Coronary artery (tissue), 2 donors: ENCODE measurements around the gene STX18.
"Not testable (repeated sequence)": the region's sequence is repeated elsewhere in the genome, so short reads cannot be mapped to it uniquely, and the experiment has no call there.

Experiments used
- DNase-seq: peaks from one replicate; pipeline ENCODE4 v3.0.0-alpha.2; 2017; ENCODE audit warnings: low spot score
- H3K27ac ChIP-seq, 2 donors: fragments of 200-600 bp; sonication (generic); one replicate each; pipeline ENCODE4 v1.5.1; 2016 to 2019
- H3K4me3 ChIP-seq: fragments of 200-600 bp; sonication (generic); 2 replicates; pipeline ENCODE4 v1.5.1; 2016; ENCODE audit warnings: mild to moderate bottlenecking, moderate library complexity
- TF ChIP-seq, protein P1 (sequence below): fragments of 200-600 bp; sonication (generic); IDR thresholded peaks from one replicate; pipeline ENCODE4 v1.5.1; 2019; ENCODE audit warnings: antibody characterized with exemption

Gene STX18

DNA sequence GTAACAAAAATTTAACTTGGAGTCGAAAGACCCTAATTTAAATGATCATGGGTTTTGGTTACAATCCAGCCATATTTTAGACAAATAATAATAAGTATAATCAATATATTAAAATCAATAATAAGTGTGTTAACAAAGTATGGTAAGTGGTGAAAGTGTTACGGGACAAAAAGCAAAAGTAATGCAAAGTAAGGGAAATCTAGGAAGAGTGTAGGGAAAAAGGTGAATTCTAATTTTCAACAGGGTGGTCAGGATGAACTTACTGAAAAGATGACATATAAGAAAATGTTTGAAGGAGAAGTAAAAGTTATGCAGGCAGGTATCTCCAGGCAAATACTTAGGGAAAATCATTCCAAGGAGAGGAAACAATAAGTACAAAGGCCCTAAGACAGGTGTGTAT, 32.3 kb downstream of the STX18 start:
- no peak for DNase-seq
- Histone ChIP-seq H3K27ac (no peak overlapping the region), H3K4me3 (no peak overlapping the region)
- TF ChIP-seq, protein P1, sequence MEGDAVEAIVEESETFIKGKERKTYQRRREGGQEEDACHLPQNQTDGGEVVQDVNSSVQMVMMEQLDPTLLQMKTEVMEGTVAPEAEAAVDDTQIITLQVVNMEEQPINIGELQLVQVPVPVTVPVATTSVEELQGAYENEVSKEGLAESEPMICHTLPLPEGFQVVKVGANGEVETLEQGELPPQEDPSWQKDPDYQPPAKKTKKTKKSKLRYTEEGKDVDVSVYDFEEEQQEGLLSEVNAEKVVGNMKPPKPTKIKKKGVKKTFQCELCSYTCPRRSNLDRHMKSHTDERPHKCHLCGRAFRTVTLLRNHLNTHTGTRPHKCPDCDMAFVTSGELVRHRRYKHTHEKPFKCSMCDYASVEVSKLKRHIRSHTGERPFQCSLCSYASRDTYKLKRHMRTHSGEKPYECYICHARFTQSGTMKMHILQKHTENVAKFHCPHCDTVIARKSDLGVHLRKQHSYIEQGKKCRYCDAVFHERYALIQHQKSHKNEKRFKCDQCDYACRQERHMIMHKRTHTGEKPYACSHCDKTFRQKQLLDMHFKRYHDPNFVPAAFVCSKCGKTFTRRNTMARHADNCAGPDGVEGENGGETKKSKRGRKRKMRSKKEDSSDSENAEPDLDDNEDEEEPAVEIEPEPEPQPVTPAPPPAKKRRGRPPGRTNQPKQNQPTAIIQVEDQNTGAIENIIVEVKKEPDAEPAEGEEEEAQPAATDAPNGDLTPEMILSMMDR, result no peak

DNA sequence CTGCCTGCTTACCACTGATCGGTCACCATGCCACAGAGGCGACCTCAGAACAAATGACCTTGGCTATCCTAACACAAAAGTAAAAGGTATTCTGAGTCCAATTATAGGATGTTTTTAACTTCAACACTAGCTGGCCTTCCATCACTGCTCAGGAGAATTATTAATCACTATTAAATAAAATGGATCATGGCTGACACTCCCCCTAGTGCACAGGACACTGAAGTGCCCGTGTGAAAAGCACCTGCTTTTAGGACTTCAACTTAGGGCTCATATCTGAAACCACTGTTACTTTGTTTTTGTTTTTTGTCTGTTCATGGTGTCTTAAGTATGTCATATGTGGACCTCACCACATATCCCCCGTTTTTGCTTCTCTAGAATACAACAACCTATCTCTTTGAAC, 33.9 kb downstream of the STX18 start:
- TF ChIP-seq, protein P1, result no peak
- Histone ChIP-seq H3K4me3 (no peak overlapping the region), H3K27ac (no peak overlapping the region)
- no peak for DNase-seq

GRCh38 chr4:4507403-4507802, 34.4 kb downstream of the STX18 start:
- TF ChIP-seq, protein P1, result no peak
- H3K27ac ChIP-seq, result no peak overlapping the region
- H3K4me3 ChIP-seq, result no peak overlapping the region
- no peak for DNase-seq

GRCh38 chr4:4506961-4507360, 34.9 kb downstream of the STX18 start:
- no peak overlapping the region for H3K4me3 ChIP-seq
- H3K27ac ChIP-seq, result no peak overlapping the region
- no peak for DNase-seq
- TF ChIP-seq, protein P1, result no peak

DNA sequence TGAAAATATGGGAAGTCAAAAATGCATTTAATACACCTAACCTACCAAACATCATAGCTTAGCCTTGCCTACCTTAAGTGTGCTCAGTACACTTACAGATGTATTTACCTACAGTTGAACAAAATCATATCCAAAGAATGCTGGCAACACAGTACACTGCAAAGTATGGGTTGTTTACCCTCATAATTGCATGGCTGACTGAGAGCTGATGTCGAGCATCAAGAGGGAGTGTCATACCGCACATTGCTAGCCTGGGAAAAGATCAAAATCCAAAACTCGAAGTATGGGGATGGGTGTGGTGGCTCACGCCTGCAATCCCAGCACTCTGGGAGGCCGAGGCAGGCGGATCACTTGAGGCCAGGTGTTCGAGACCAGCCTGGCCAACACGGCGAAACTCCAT, 36.6 kb downstream of the STX18 start:
- H3K4me3 ChIP-seq, DNase-seq, H3K27ac ChIP-seq: not testable (repeated sequence)

- DNase-seq, result no peak
- H3K4me3 ChIP-seq, result no peak overlapping the region
- H3K27ac ChIP-seq, result no peak overlapping the region
- TF ChIP-seq, protein P1, result no peak
Observed at GRCh38 chr4:4504783-4505182, 37.1 kb downstream of the STX18 start.

- TF ChIP-seq, protein P1, result no peak
- DNase-seq, result no peak
- no peak overlapping the region for H3K4me3 ChIP-seq
- no peak overlapping the region for H3K27ac ChIP-seq
Observed at GRCh38 chr4:4502694-4503311, 39.0 kb downstream of the STX18 start.
